ENCODE data around the gene RTCA.

DNA sequence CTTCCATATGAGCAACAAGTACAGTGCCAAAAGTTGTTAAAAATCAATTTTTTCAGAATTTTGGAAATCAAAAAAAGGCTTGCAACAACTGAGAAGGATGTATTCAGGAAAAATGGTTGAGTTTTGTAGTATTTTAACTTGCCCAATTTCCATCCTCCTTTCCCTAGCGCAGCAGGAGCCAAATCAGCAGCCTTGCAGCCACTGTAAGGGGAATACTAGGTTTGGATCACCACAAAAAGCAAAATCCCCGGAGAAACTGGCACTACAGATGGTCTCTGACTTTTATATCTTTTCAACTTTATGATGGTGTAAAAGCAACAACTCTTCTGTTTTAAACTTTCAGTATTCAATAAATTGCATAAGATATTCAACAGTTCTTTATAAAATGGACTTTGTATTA lies 34.3 kb upstream of the RTCA start:
- TF ChIP-seq, protein P1, sequence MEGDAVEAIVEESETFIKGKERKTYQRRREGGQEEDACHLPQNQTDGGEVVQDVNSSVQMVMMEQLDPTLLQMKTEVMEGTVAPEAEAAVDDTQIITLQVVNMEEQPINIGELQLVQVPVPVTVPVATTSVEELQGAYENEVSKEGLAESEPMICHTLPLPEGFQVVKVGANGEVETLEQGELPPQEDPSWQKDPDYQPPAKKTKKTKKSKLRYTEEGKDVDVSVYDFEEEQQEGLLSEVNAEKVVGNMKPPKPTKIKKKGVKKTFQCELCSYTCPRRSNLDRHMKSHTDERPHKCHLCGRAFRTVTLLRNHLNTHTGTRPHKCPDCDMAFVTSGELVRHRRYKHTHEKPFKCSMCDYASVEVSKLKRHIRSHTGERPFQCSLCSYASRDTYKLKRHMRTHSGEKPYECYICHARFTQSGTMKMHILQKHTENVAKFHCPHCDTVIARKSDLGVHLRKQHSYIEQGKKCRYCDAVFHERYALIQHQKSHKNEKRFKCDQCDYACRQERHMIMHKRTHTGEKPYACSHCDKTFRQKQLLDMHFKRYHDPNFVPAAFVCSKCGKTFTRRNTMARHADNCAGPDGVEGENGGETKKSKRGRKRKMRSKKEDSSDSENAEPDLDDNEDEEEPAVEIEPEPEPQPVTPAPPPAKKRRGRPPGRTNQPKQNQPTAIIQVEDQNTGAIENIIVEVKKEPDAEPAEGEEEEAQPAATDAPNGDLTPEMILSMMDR (conservative IDR thresholded peaks at IDR 0.05 in 1 of 2, IDR thresholded peaks at IDR 0.05 in 1 of 2; ENCODE audit: extremely low read depth in 1 of 2, insufficient read depth in 1 of 2, low read depth in 1 of 2, low read length in 2 of 2): no peak
- TF ChIP-seq EZH2 (IDR thresholded peaks at IDR 0.05; ENCODE audit: borderline replicate concordance, low read length): no peak

Measured in mammary epithelial cell (primary cell).